NT2/D1 (cell line): ENCODE measurements around the gene ITGB2.

Experiments
- DNase-seq: peaks from one replicate; pipeline ENCODE4 v3.0.0-alpha.2; 2011; ENCODE audit warnings: low read depth, low spot score
- H3K27me3 ChIP-seq: 2 replicates; pipeline ENCODE4 v1.6.0; 2011; ENCODE audit warnings: mild to moderate bottlenecking; ENCODE audit not compliant: insufficient read length, insufficient read depth
- H3K36me3 ChIP-seq: 2 replicates; pipeline ENCODE4 v1.6.1; 2011; ENCODE audit warnings: mild to moderate bottlenecking, low read length, mixed read lengths; ENCODE audit not compliant: insufficient read depth, insufficient read length
- H3K4me1 ChIP-seq: 2 replicates; pipeline ENCODE4 v1.5.1; 2011; ENCODE audit not compliant: insufficient read depth, insufficient read length
- H3K4me3 ChIP-seq: 2 replicates; pipeline ENCODE4 v1.5.1; 2011; ENCODE audit warnings: low read depth; ENCODE audit not compliant: insufficient read length
- H3K9ac ChIP-seq: 2 replicates; pipeline ENCODE4 v1.6.0; 2011; ENCODE audit warnings: low read depth; ENCODE audit not compliant: insufficient read length
- H3K9me3 ChIP-seq: 2 replicates; pipeline ENCODE4 v1.5.1; 2011; ENCODE audit warnings: mild to moderate bottlenecking, low read length; ENCODE audit not compliant: insufficient read depth
- SUZ12 ChIP-seq: IDR thresholded peaks from 2 replicates; pipeline ENCODE4 v1.6.1; 2011; ENCODE audit not compliant: insufficient read length, insufficient read depth; ENCODE audit errors: extremely low read depth
- YY1 ChIP-seq: IDR thresholded peaks from 2 replicates; pipeline ENCODE4 v1.6.1; 2011; ENCODE audit not compliant: insufficient read length, insufficient read depth
- ZNF274 ChIP-seq: IDR thresholded peaks from 2 replicates; pipeline ENCODE4 v1.6.1; 2011; ENCODE audit warnings: mild to moderate bottlenecking, low read depth, low read length

Gene ITGB2

DNA sequence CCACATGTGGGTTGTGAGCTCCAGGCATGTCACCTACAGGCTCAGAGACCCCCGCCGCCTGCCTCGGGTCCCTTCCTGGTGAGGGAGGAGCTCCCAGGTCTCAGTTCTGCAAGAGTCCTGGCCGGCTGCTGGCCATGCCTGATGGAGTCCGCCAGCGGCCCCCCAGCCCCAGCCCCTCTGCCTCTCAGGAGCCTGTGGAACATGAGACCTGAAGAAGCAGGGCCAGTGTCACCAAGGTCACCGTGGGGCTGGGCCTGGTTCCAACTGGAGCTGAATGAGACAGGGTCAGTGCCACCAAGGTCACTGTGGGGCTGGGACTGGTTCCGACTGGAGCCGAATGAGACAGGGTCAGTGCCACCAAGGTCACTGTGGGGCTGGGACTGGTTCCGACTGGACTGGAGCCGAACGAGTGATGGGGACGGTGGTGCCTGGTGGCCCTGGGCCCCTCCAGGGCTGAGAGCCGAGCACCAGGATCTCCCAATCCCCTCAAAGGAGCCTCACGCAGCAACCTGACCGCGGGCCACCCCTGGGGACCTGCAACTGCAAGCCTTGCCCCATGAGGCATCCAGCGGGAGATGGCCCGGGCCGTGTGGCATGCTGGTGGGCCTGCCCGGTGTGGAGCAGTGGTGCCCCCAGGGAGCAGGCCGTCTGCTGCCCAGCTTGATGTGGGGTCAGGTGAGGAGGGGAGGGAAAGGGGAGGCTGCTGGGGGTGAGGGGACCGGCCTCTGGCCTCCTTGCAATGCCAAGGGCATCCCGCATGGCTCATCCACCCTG is 32.7 kb downstream of the ITGB2 start:
- no peak for DNase-seq
- H3K9ac ChIP-seq = no peak overlapping the region

DNA sequence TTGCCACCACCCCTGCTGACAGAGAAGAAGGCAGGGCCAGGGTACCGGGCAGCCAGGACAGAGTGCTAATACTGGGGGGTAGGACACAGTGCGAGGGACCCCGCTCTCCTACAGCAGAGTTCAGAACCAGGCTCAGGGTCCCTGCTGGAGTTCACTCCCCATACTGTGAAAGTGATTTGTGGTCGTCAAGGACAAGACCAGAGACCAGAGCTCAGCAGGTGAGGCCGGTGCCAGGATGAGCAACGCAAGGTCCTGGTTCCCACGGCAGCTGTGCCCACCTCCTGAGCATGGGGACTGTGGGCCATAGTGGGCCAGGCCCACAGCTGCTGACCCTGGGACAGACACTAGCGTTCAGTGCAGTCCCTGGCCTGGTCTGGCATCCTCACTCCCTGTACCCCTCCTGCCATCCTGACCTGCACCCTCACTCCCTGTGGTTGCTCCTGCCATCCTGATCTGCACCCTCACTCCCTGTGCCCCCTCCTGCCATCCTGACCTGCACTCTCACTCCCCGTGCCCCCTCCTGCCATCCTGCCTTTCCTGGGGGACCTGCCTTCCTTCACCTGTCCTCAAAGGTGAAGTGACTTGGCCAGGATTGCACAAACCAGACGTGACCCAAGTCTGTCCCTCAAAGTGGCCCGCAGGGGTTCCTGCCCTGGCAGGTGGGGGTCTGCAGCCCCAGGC is 33.4 kb downstream of the ITGB2 start:
- no peak for DNase-seq
- H3K9ac ChIP-seq = no peak overlapping the region
- H3K36me3 ChIP-seq = no peaks in the 10 kb centered on the region
- H3K4me1 ChIP-seq = peaks cover 12% of the 10 kb centered on the region
- peaks cover 7% of the 10 kb centered on the region for H3K27me3 ChIP-seq
- no peak overlapping the region for H3K4me3 ChIP-seq
- TF ChIP-seq ZNF274 (no peak), YY1 (no peak), SUZ12 (no peak)
- no peaks in the 10 kb centered on the region for H3K9me3 ChIP-seq

More for the DNA sequence above, 32.7 kb downstream of the ITGB2 start:
- Histone ChIP-seq H3K4me1 (peaks cover 13% of the 10 kb centered on the region), H3K36me3 (no peaks in the 10 kb centered on the region), H3K27me3 (peaks cover 5% of the 10 kb centered on the region), H3K4me3 (no peak overlapping the region), H3K9me3 (no peaks in the 10 kb centered on the region)
- TF ChIP-seq YY1 = no peak
- TF ChIP-seq SUZ12 = no peak
- no peak for TF ChIP-seq ZNF274

DNA sequence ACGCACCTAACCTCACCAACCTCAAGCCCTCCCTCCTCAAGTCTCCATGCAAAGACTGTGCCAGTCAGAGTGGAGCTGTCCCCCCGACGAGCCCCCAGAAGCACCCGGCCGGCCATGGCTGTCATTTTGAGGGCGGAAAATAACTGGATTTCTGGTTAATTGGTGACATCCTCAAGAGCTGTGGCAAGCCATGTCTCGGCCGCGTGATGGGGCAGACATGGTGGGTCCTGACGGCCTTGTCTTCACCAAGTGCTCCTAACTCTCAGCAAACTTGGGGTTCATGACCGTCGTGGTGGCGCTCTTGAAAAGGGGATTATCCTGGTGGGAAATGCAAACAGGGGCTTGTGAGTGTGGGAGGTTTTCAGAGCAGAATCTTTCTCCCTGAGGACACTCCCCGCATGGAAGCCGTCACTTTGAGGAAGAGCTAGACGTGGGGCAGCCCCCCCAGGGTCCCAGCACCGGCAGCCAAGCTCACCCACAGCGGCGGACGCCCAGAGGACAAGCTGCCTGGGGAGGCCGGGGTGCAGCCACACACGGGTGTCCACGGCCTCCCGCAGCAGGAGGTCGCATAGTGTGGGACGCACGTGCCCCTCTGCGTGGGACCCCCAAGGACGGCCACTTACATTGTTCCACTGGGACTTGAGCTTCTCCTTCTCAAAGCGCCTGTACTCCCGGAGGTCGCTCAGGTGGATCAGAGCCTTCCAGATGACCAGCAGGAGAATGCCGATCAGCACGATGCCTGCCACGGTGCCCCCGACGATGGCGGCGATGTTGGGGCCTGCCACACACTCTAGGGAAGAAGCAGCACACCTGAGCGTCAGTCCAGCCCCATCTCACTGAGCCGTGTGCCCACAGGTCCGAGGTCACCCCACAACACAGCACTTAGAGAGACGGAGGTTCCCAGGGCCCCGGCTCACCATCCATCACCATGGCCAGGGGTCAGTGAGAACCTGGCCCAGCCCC is 34.3 kb downstream of the ITGB2 start:
- DNase-seq = no peak
- H3K27me3 ChIP-seq = peaks cover 8% of the 10 kb centered on the region
- peaks cover 12% of the 10 kb centered on the region for H3K4me1 ChIP-seq
- no peaks in the 10 kb centered on the region for H3K9me3 ChIP-seq
- H3K36me3 ChIP-seq = no peaks in the 10 kb centered on the region
- no peak overlapping the region for H3K4me3 ChIP-seq
- TF ChIP-seq YY1 = no peak
- H3K9ac ChIP-seq = no peak overlapping the region

DNA sequence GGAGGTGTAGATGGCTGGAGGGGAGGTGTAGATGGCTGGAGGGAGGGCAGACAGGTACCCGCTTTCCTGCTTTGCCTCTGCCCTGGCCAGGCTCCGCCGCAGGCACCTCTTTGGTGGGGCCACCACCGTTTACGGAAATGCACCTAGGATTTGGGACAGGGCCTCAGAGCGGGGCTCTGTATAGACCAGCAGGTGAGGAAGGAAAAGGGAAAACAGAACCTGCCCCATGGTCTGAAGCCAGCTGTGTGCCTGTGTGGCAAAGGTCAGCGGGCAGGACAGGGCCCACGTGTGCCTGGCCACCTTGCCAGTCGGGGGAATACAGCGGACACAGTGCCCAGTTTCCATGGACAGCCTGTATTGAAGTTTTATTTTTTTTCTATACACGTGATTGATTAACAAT is 35.1 kb downstream of the ITGB2 start:
- DNase-seq = no peak

DNA sequence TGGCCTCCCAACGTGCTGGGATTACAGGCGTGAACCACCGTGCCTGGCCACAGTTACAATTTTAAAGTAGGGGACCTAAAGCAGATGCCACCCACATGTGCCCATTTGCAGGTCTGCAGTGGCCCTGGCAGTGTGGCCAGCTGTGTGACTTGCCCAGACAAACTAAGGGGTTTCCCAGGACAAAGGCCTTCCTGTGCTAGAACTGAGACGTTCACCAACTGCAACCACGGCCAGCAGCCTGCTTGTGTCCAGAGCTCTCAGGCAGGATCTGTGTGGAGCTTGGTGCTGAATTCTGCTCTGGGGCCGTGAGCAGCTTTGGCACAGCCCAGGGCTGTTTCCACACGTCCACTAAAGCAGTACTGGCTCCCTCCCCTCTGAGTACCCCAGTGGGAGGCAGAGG is 36.6 kb downstream of the ITGB2 start:
- Histone ChIP-seq H3K4me1 (peaks cover 6% of the 10 kb centered on the region), H3K27me3 (peaks cover 8% of the 10 kb centered on the region), H3K9me3 (no peaks in the 10 kb centered on the region), H3K36me3 (no peaks in the 10 kb centered on the region), H3K4me3 (no peak overlapping the region), H3K9ac (no peak overlapping the region)
- no peak for DNase-seq
- TF ChIP-seq YY1 = no peak
- no peak for TF ChIP-seq ZNF274
- no peak for TF ChIP-seq SUZ12

More for the DNA sequence above, 35.1 kb downstream of the ITGB2 start:
- H3K4me3 ChIP-seq = no peak overlapping the region
- TF ChIP-seq YY1 (no peak), ZNF274 (no peak), SUZ12 (no peak)
- H3K27me3 ChIP-seq = peaks cover 8% of the 10 kb centered on the region
- H3K9me3 ChIP-seq = no peaks in the 10 kb centered on the region
- no peak overlapping the region for H3K9ac ChIP-seq
- peaks cover 12% of the 10 kb centered on the region for H3K4me1 ChIP-seq
- H3K36me3 ChIP-seq = no peaks in the 10 kb centered on the region

DNA sequence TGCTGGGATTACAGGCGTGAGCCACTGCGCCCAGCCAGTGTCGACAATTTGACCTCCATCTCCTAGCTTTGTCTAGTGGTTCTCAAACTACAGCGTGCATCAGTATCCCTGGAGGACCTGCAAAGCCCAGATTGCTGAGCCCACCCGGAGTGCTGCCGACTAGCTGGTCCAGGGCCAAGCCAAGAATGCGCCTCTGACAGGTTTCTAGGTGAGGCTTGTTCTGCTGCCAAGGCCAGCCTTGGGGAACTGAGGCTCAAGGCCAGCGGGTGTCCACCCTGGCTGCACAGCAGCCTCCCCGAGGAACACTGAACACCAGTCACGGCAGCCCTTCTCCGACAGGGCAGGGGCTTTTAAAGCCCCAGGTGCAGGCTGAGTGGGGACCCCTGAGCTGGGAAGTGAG is 37.4 kb downstream of the ITGB2 start:
- peaks cover 6% of the 10 kb centered on the region for H3K4me1 ChIP-seq
- H3K4me3 ChIP-seq = no peak overlapping the region
- H3K36me3 ChIP-seq = no peaks in the 10 kb centered on the region
- H3K9me3 ChIP-seq = no peaks in the 10 kb centered on the region
- DNase-seq = no peak
- peaks cover 8% of the 10 kb centered on the region for H3K27me3 ChIP-seq
- H3K9ac ChIP-seq = no peak overlapping the region
- TF ChIP-seq ZNF274 (no peak), SUZ12 (no peak), YY1 (no peak)
